Measurements from ENCODE around the gene IL6R.

Gene IL6R

GRCh38 chr1:154465621-154466195 is 60.6 kb downstream of the IL6R start:
- Histone ChIP-seq H3K4me1 (peaks cover 19% of the 10 kb centered on the region), H3K36me3 (no peaks in the 10 kb centered on the region), H3K9me3 (no peaks in the 10 kb centered on the region), H4K20me1 (no peaks in the 10 kb centered on the region), H3K4me3 (no peak overlapping the region), H3K27me3 (no peaks in the 10 kb centered on the region), H3K9ac (no peak overlapping the region), H3K4me2 (no peak overlapping the region), H3K27ac (no peak overlapping the region)
- no peak for TF ChIP-seq Cebpa-rat (IDR thresholded peaks at IDR 0.05)

GRCh38 chr1:154466206-154466605 is 61.1 kb downstream of the IL6R start:
- H3K4me2 ChIP-seq: 0 out of 2 replicates have a peak overlapping the region, but pooled peaks have one; percentile 12
- no peaks in the 10 kb centered on the region for H4K20me1 ChIP-seq
- no peak overlapping the region for H3K9ac ChIP-seq
- H3K27ac ChIP-seq: no peak overlapping the region
- H3K4me1 ChIP-seq: peaks cover 19% of the 10 kb centered on the region
- no peaks in the 10 kb centered on the region for H3K9me3 ChIP-seq
- H3K36me3 ChIP-seq: no peaks in the 10 kb centered on the region
- no peak overlapping the region for H3K4me3 ChIP-seq
- no peak for TF ChIP-seq Cebpa-rat (IDR thresholded peaks at IDR 0.05)
- H3K27me3 ChIP-seq: no peaks in the 10 kb centered on the region

DNA sequence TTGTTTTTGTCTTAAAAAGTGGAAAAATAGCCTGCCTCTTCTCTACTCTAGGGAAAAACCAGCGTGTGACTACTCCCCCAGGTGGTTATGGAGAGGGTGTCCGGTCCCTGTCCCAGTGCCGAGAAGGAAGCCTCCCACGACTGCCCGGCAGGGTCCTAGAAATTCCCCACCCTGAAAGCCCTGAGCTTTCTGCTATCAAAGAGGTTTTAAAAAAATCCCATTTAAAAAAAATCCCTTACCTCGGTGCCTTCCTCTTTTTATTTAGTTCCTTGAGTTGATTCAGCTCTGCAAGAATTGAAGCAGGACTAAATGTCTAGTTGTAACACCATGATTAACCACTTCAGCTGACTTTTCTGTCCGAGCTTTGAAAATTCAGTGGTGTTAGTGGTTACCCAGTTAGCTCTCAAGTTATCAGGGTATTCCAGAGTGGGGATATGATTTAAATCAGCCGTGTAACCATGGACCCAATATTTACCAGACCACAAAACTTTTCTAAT is 61.8 kb downstream of the IL6R start:
- no peak for TF ChIP-seq Cebpa-rat (IDR thresholded peaks at IDR 0.05)
- H3K4me2 ChIP-seq: 0 out of 2 replicates have a peak overlapping the region, but pooled peaks have one; percentile 12
- H3K9ac ChIP-seq: no peak overlapping the region
- H3K27ac ChIP-seq: no peak overlapping the region
- H3K27me3 ChIP-seq: no peaks in the 10 kb centered on the region
- no peaks in the 10 kb centered on the region for H3K9me3 ChIP-seq
- peaks cover 19% of the 10 kb centered on the region for H3K4me1 ChIP-seq
- no peak overlapping the region for H3K4me3 ChIP-seq
- H3K36me3 ChIP-seq: no peaks in the 10 kb centered on the region
- H4K20me1 ChIP-seq: no peaks in the 10 kb centered on the region

DNA sequence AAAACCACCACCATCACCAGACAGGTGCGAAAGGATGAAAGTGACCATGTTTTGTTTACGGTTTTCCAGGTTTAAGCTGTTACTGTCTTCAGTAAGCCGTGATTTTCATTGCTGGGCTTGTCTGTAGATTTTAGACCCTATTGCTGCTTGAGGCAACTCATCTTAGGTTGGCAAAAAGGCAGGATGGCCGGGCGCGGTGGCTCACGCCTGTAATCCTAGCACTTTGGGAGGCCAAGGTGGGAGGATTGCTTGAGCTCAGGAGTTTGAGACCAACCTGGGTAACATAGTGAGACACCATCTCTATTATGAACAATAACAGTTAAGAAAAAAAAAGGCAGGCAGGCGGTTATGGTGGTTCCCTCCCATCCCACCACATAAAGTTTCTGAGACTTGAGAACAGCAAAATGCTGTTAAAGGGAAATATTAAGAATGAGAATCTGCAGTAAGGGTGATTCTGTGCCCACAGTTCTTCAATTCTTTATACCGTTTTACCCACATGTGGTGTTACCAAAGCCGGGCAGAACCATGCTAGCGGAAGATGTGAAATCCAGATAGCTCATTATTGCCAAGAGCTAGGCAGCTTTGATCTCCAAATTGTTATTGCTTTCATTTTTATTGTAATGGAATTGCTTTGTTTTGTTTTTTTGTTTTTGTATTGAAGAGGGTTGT is 62.4 kb downstream of the IL6R start:
- H3K27me3 ChIP-seq: no peaks in the 10 kb centered on the region
- H3K36me3 ChIP-seq: no peaks in the 10 kb centered on the region
- no peaks in the 10 kb centered on the region for H3K9me3 ChIP-seq
- H3K9ac ChIP-seq: no peak overlapping the region
- H3K27ac ChIP-seq: no peak overlapping the region
- no peak for TF ChIP-seq Cebpa-rat (IDR thresholded peaks at IDR 0.05)
- no peaks in the 10 kb centered on the region for H4K20me1 ChIP-seq
- H3K4me3 ChIP-seq: no peak overlapping the region
- H3K4me2 ChIP-seq: no peak overlapping the region
- peaks cover 19% of the 10 kb centered on the region for H3K4me1 ChIP-seq

- no peak overlapping the region for H3K9ac ChIP-seq
- peaks cover 15% of the 10 kb centered on the region for H3K4me1 ChIP-seq
- H4K20me1 ChIP-seq: no peaks in the 10 kb centered on the region
- H3K27ac ChIP-seq: no peak overlapping the region
- no peak for TF ChIP-seq Cebpa-rat (IDR thresholded peaks at IDR 0.05)
- no peaks in the 10 kb centered on the region for H3K9me3 ChIP-seq
- no peak overlapping the region for H3K4me2 ChIP-seq
- no peak overlapping the region for H3K4me3 ChIP-seq
- no peaks in the 10 kb centered on the region for H3K36me3 ChIP-seq
- H3K27me3 ChIP-seq: no peaks in the 10 kb centered on the region
These were observed 63.5 kb downstream of the IL6R start for GRCh38 chr1:154468535-154469250.

DNA sequence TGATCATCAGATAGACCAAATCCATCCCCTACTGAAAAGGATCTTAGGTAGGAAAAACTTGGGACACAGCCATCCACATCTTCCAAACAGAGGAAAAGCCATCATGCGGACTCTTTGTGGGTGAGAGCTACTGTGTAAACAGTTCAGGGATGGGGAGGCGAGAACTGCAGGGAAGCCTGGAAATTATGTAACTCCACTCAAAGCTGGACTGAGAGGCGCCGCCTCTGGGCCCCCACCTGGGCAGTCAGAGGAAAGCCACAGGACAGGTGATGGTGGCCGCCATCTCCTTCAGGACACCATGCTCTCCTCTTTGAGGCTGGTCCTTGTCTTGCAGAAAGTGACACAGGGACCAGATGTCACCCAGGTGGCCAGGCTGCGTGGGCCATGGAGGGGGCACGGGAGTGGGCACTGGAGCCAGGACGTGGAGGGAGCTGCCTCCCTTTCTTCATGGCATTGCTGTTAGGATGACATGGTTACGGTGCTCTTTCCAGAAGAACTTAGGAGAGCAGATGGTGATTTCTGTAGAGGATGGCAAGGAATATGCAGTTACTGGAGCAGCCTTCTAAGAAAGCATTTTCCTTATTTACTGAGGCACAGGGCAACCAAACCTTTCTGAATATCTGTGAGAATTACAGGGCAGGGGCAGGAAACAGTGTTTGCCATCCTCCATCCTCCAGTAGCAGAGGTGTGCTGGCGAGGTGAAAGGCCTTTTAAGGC is 64.9 kb downstream of the IL6R start:
- no peaks in the 10 kb centered on the region for H4K20me1 ChIP-seq
- no peaks in the 10 kb centered on the region for H3K36me3 ChIP-seq
- peaks cover 21% of the 10 kb centered on the region for H3K4me1 ChIP-seq
- H3K9me3 ChIP-seq: no peaks in the 10 kb centered on the region
- H3K27ac ChIP-seq: no peak overlapping the region
- no peak overlapping the region for H3K9ac ChIP-seq
- no peak for TF ChIP-seq Cebpa-rat (IDR thresholded peaks at IDR 0.05)
- no peak overlapping the region for H3K4me2 ChIP-seq
- no peaks in the 10 kb centered on the region for H3K27me3 ChIP-seq
- no peak overlapping the region for H3K4me3 ChIP-seq

DNA sequence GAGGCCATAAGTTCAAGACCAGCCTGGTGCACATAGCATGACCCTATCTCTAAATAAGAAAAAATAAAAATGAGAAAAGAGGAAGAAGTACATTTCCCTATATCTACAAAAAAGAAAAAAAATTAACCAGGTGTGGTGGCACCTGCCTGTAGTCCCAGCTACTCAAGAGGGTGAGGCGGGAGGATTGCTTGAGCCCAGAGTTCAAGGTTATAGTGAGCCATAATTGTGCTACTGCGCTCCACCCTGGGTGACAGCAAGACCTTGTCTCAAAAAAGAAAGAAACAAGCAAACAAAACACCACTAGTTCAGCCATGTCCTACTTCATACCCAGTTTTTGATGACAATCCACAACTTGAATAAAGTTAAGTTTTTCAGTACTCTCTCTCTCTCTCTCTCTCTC is 66.2 kb downstream of the IL6R start:
- Histone ChIP-seq H3K9ac (no peak overlapping the region), H3K27ac (no peak overlapping the region), H3K4me1 (peaks cover 17% of the 10 kb centered on the region), H3K4me3 (no peak overlapping the region), H4K20me1 (no peaks in the 10 kb centered on the region), H3K4me2 (no peak overlapping the region), H3K9me3 (no peaks in the 10 kb centered on the region), H3K27me3 (no peaks in the 10 kb centered on the region), H3K36me3 (no peaks in the 10 kb centered on the region)
- TF ChIP-seq Cebpa-rat (IDR thresholded peaks at IDR 0.05): no peak

- H3K4me1 ChIP-seq: peaks cover 27% of the 10 kb centered on the region
These were observed 69.7 kb downstream of the IL6R start for GRCh38 chr1:154474802-154475201.

GRCh38 chr1:154476791-154477190 is 71.6 kb downstream of the IL6R start:
- H3K4me3 ChIP-seq: no peak overlapping the region
- H3K27me3 ChIP-seq: no peaks in the 10 kb centered on the region
- peaks cover 38% of the 10 kb centered on the region for H3K4me1 ChIP-seq
- H3K36me3 ChIP-seq: no peaks in the 10 kb centered on the region
- no peak overlapping the region for H3K9ac ChIP-seq
- H3K9me3 ChIP-seq: no peaks in the 10 kb centered on the region
- TF ChIP-seq Cebpa-rat (IDR thresholded peaks at IDR 0.05): no peak
- H4K20me1 ChIP-seq: no peaks in the 10 kb centered on the region
- H3K27ac ChIP-seq: no peak overlapping the region
- H3K4me2 ChIP-seq: no peak overlapping the region

More at GRCh38 chr1:154474802-154475201, 69.7 kb downstream of the IL6R start:
- no peak overlapping the region for H3K27ac ChIP-seq
- no peak for TF ChIP-seq Cebpa-rat (IDR thresholded peaks at IDR 0.05)
- H3K27me3 ChIP-seq: no peaks in the 10 kb centered on the region
- no peak overlapping the region for H3K4me3 ChIP-seq
- H3K36me3 ChIP-seq: no peaks in the 10 kb centered on the region
- H3K9ac ChIP-seq: no peak overlapping the region
- H3K9me3 ChIP-seq: no peaks in the 10 kb centered on the region
- no peaks in the 10 kb centered on the region for H4K20me1 ChIP-seq
- H3K4me2 ChIP-seq: no peak overlapping the region

All from BLaER1 (cell line).